GM19452 (cell line): ENCODE results near the gene PLA2G7.
"Not testable (repeated sequence)": the region's sequence is repeated elsewhere in the genome, so short reads cannot be mapped to it uniquely, and the experiment has no call there.

Experiments used
- ATAC-seq: cut with Tn5 transposase; IDR thresholded peaks from one replicate; pipeline ENCODE4 v1.9.1; 2021; ENCODE audit not compliant: unreplicated experiment

The PLA2G7 gene

DNA sequence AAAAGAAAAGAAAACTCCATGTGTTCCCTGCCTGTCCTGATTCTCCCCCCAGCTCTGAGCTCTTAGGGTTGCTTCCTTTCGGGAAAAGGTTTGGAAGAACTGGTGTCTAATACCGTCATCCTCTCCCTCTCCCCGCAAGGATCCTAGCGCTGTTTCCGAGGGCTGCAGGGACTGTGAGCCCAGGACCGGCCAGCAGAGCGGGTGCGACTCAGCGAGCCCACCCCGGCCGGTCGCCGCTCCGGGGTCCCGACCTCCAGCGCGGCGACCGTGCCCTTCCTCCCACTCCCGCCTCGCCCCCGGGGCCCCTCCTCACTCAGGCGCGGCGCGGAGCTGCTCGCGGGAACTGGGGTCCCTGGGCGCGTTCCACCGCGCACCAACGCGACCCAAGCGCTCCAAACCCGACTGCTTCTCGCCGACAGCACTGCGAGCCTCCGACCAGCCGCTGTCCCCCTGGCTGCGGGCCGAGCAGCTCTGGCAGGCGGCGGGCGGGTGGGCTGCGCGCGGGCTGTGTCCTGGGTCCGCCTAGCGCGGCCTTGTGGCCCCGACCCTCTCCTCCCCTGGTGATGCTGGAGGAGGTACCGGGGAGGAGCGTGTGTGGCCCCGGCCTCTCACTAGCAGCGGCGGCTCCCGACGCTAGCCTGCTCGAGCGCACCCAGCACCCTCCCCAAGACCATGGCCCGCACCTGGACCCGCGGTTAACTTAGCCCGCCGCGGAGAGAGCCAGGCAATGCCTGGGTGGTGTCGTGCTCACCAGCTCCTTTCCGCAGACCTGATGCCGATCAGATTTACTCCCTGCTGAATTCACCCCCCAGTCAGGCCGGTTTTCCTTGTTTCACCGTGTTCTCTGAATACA lies at the start of gene PLA2G7:
Gene PLA2G7, minus strand, starts transcription at position 509 of the 853 bp plus-strand sequence. CDS start 12,484 bp downstream, outside the sequence.
- ATAC-seq = no peak

- no peak for ATAC-seq
These were observed 49.4 kb upstream of the PLA2G7 start for GRCh38 chr6:46784535-46784934.

GRCh38 chr6:46781478-46782378 lies 46.6 kb upstream of the PLA2G7 start:
- no peak for ATAC-seq

DNA sequence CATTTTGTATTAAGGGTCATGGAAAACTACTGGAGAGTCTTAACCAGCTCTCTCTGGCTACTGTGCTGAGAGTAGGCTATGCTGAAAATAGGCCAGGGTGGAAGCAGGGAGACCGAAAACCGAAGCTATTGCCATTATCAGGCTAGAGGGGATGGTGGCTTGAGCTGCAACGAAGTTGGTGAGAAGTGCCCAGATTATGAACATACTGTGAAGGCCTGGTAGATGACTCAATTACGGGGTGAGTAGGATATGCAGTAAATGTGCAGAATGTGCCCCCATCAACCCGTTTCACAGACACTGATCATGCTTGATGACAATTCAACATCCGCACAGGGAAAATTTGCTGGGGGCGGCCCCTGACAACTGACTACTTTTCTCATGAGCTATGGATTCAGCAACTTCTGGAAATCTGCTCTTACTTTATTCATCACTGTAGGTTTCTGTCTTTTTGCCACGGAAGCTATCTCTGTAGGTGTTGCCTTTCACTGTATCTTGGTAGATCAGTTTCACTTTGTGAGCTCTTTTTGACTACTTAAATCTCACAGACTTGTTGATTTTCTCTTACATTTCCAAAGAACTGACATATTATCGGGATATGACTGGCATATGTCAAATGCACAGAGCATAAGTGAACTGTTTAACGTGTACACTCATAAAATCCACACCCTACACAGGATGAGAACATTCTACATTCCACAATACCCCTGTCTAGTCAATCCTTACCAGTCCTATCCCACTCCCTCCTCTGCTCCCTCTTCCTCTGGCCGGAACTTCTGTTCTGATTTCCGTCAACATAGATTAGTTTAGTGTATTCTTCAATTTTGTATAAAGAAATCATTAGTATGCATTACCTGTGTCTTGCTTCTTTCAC lies 42.5 kb upstream of the PLA2G7 start:
- ATAC-seq = no peak

GRCh38 chr6:46776070-46776712 lies 41.0 kb upstream of the PLA2G7 start:
- ATAC-seq = no peak

- not testable (repeated sequence) for ATAC-seq
These were observed 39.6 kb upstream of the PLA2G7 start for GRCh38 chr6:46774736-46775135.

GRCh38 chr6:46773201-46773855 lies 38.2 kb upstream of the PLA2G7 start:
- ATAC-seq = no peak

GRCh38 chr6:46772762-46773161 lies 37.6 kb upstream of the PLA2G7 start:
- ATAC-seq = no peak

- no peak for ATAC-seq
These were observed 36.8 kb upstream of the PLA2G7 start for GRCh38 chr6:46772016-46772415.

GRCh38 chr6:46764961-46765360 lies 29.8 kb upstream of the PLA2G7 start:
- ATAC-seq = no peak

DNA sequence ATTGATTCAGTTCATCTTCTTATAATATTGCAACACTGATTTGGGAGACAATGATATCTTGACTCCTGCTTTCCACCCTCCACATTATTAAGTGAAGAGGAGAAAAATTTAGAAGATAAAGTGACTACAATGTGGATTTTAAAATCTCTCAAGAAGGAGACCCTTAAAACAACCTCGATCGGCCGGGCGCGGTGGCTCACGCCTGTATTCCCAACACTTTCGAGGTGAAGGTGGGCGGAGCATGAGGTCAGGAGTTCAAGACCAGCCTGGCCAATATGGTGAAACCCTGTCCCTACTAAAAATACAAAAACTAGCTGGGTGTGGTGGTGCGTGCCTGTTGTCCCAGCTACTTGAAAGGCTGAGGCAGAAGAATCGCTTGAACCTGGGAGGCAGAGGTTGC lies 29.1 kb upstream of the PLA2G7 start:
- ATAC-seq = not testable (repeated sequence)

DNA sequence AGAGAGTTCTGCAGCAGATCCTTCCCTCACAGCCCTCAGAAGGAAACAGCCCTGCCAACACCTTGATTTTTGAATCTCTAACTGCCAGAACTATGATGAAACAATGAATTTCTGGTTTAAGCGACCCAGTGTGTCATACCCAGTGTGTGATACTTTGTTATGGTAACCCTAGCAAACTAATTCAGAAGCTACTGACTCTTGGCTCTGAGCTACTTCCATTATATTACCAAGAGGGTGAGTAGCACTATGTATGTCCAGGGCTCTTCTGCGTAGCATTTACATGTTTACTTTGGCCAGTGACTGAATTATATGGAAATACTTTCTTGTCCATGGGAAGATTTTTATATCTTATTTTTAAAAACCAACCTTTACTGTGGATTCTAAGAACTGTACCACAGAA lies 28.3 kb upstream of the PLA2G7 start:
- no peak for ATAC-seq

DNA sequence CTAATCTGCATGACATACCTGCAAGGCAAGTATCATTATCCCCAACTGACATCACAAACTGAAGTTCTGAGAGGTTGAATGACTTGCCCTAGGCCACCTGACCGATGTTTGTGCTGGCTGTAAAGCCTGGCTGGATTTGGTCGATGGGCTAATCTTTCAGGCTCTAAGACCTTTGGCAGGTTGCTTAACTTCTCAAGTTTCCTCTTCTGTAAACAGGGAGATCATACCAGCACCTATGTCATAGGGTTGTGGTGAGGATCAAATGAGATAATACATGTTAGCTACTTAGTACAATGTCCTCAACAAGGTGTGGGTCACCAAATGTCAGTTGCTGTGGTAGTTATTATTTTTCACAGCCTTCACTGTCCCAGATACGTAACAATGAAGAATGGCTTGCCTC lies 25.8 kb upstream of the PLA2G7 start:
- no peak for ATAC-seq

DNA sequence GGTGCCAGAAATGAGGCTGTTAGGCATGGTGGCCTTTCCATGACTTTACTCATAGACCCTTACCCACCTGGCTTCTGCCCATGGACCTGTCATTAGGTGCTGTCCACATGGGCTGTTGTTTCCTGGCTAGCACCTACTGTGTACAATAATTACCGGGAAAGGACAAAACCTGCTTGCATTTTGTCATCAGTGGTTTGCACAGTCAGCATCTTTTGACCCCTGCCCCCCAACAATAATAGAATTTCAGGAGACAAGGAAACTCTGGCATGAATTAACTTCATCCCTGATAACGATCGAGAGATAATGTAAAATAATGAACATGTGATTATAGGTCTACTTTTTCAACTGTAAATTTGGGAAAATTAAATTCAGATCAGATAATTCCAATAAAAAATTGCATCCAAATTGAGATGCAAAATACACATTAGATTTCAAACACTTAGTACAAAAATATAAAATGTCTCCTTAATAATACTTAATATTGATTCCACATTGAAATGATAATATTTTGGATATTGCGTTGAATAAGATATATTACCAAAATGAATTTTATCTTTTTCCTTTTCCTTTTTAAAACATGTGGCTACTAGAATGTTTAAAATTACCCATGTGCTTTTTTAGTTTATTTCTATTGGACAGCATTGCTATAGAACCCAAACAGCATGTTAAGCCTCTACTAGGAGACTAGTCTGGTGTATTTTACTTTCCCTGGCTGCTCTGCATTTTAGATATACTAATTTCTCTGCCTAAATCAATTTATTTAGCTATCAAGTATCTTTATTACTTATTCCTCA lies 24.0 kb upstream of the PLA2G7 start:
- no peak for ATAC-seq

DNA sequence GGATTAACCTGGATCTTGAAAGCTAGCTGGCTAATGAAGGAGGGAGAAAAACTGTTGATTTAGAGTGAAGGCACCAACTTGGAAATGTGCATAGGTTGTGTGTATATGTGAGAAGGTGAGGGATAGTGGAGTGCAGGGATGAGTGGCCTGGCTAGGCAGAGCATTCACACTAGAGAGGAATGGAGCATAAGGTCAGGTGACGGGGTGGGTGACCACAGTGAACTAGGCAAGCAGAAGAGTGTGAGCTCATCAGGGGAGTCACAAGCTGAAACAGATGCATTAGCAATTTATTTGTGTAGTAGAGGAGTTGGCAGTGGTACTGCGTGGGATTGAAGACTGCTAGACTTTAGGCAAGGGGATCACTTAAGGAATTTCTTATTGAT lies 22.0 kb upstream of the PLA2G7 start:
- no peak for ATAC-seq

- no peak for ATAC-seq
These were observed 21.5 kb upstream of the PLA2G7 start for GRCh38 chr6:46756469-46757213.

- no peak for ATAC-seq
These were observed 20.7 kb upstream of the PLA2G7 start for GRCh38 chr6:46755865-46756264.

DNA sequence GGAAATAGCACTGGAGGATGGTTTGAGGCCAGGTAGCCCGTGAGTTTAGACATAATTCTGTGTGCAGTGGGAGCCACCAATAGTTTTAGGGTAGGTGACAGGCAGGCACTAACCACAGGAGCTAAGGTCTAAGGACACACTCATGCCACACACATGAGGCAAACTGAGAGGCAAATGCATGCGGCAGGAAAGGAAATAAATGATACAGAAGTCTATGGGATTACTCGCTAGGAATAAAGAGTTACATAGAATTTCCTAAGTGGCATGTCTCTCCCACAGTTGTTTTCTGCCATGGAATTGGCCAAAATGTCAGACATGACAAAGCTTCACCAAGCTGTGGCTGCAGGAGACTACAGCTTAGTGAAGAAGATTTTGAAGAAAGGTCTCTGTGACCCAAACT lies 16.5 kb upstream of the PLA2G7 start:
- no peak for ATAC-seq
